Measurements from ENCODE around the gene TOP3B.
"Not testable (repeated sequence)": the region's sequence is repeated elsewhere in the genome, so short reads cannot be mapped to it uniquely, and the experiment has no call there.

Gene TOP3B

GRCh38 chr22:21942407-21943343 lies 39.9 kb downstream of the TOP3B start:
- DNase-seq = peak in 1 of 5 donors; percentile 24

- DNase-seq = no peak
Measured at GRCh38 chr22:21941921-21942320, 40.7 kb downstream of the TOP3B start.

- DNase-seq = no peak
Measured at GRCh38 chr22:21940521-21940920, 42.1 kb downstream of the TOP3B start.

GRCh38 chr22:21939935-21940334 lies 42.7 kb downstream of the TOP3B start:
- not testable (repeated sequence) for DNase-seq

GRCh38 chr22:21939461-21939913 lies 43.1 kb downstream of the TOP3B start:
- no peak for DNase-seq

- DNase-seq = no peak
Measured at GRCh38 chr22:21938906-21939305, 43.7 kb downstream of the TOP3B start.

- peak; percentile 76 to 85 (median 82) for DNase-seq
Measured at GRCh38 chr22:21938071-21938822, 44.3 kb downstream of the TOP3B start.

GRCh38 chr22:21937821-21938070 lies 44.8 kb downstream of the TOP3B start:
- DNase-seq = no peak

DNA sequence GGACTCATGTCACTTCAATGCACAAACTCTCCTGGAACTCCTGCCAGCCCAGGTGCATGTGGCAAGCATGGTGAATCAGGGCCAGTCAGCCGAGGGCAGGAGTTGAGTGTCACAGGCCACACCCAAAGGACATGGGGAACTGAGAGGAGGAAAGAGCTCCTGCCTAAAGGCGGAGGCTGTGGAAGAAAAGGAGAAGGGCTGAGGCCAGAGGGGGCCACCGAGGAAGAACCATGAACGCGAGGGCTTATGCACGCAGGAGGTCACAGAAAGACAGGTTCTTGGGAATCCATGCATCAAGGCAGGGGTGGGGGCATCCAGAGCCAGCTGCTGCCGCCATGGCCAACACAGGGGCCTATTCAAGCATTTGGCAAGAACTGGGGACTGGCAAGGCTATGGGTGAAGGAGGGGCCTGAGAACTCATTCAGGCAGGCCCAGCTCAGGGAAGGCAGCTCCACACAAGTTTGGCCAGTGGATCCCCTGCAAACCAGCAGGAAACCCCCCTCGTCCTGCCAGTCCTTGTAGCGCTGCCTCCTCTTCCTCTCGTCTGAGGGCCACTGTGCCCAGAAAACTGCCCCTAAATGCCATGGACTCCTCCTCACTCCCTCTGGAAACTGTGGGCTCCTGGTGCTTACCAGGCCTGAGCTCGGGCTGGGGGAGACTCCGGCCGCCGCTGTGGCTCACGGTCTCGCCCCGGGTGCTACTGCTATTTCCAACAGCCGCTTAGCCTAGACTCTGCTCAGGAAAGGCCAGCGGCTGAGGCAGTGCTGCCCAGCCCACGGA lies 45.4 kb downstream of the TOP3B start:
- DNase-seq = no peak

DNA sequence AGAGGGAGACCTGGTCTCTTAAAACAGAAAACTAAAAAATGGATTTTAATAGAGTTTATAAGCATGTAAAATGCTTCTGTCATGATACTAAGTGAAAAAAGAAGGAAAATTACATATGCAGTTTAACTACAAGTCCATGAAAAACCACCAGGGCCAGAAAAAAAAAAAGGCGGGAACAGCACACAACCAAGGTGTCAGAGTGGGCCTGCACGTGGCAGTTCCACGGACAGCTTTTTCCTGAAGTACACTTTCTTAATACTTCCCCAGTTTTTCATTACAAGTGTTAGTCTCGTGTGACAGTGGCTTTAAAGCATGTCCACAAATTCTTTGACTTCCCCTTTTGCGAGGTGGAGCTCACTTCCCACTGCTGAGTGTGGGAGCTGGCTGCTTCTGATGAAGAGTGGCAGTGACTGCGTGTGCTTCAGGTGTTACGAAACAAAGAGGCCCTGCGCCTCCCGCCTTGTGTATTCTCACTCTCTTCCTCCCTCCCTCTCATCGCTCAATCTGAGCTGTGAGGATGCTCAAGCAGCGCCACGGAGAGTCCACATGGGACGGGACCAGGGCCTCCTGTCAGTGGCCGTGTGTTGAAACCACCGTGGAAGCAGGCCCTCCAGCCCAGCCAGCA lies 46.3 kb downstream of the TOP3B start:
- no peak for DNase-seq

DNA sequence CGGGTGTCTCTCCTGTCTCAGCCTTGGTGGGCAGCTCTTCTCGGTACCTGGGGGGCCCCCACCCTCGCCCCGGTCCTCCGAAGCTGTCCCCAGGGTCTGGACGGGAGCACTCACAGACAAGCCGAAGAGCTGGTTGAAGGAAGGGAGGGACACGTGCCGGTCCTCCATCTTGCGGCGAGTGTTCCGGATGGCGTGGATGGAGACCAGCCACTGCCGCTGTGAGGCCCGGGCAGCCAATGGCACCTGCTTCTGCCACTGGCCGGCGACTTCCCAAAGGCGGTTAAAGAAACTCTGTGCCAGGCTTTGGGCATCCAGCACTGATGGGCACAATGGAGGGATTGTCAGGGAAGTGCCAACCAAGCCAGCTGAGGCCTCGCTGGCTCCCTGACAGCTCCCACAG lies 48.7 kb downstream of the TOP3B start:
- no peak for DNase-seq

- DNase-seq = no peak
Measured at GRCh38 chr22:21933413-21933812, 49.2 kb downstream of the TOP3B start.

GRCh38 chr22:21932347-21932746 lies 50.2 kb downstream of the TOP3B start:
- no peak for DNase-seq

- no peak for DNase-seq
Measured at GRCh38 chr22:21931056-21931455, 51.5 kb downstream of the TOP3B start.

- no peak for DNase-seq
Measured at GRCh38 chr22:21929253-21929652, 53.3 kb downstream of the TOP3B start.

DNA sequence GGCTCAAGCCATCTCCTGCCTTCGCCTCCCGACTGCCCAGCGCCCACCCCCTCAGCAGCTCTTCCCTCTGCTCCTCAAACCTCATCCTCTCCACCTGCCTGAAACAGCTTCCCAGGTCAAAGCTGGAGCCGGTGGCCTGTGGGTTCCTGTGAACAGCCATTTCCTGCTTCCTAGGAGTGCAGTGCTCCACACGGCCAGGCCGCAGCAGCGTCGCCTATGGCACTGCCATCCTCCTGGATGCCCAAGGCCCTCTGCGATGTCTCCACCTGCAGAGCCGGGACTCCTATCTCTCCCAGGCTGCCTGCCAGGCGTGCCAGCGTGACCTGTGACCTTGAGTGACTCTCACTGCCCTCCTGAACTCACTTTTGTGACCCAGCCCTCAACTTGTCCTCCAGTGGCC lies 54.5 kb downstream of the TOP3B start:
- DNase-seq = no peak

DNA sequence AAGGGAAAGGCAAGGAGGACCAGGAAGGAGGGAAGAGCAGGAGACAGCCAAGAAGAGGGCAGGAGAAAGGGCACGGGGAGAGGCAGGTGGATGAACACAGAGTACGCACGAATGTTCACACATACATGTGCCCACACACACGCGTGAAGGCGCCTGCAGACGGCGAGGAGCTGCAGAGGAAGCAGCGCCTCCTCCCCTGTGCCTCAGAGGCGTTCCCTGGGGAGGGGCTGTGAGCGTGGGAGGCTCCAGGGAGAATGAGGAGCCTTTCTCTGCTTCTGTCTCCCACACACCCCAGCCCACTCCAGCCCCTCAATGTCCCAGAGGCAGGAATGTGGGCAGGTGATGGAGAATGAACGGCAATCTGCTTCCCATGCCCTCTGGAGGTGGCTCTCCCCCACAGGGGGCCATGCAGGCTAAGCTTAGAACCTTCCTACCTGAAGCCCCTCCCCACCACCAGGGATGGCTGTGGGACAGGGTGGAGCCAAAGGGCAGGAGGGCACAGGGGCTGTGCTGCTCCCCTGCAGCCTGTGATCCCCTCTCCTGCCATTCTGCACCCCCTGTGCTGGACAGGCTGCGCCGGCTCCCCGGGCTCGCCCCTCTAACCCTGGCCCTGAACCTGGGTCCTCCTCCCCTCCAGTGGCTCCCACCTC lies 55.3 kb downstream of the TOP3B start:
- DNase-seq = no peak

DNA sequence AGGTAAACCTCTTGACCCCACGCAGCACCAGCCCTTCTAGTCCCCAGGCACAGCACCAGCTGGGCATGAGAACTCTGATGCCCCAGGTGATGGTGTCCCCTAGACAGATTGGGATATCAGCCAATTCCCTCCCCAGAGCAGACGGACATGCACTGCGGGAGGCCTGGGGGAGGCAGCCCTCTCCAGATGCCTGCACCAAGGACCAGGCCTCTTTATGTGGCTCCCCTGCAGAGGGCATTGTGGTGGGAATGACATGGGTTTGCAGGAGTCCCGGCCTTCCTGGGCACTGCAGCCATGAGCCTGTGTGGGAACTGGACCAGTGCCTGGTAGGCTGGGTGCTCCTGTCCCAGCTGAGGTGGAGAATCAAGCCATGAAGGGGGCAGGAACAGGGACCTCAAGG lies 55.9 kb downstream of the TOP3B start:
- no peak for DNase-seq

DNA sequence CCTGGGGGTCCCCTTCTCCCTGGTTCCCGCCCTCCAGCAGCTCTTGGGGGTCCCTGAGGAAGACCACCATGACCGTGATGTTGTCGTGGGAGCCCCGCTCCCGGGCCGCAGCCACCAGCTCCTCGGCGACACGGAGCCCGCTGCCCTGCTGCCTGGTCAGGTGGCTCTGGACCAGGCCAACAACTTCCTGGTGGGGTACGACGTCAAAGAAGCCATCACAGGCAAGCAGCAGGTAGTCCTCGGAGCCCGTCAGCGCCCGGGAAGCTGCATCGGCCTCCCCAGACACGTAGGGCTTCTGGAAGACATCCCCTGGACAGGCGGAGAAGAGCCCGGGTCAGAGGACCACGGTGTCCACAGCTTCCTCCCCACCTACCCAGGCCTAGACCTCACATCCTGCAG lies 59.4 kb downstream of the TOP3B start:
- no peak for DNase-seq

GRCh38 chr22:21922370-21923162 lies 60.0 kb downstream of the TOP3B start:
- no peak for DNase-seq

GRCh38 chr22:21921729-21922128 lies 60.9 kb downstream of the TOP3B start:
- no peak for DNase-seq
